Left forelimb (tissue), 1 donor: ENCODE measurements around the gene ICE1.

ENCODE experiments used
- DNase-seq: peaks from one replicate; pipeline ENCODE4 v3.0.0-alpha.2; 2018; ENCODE audit warnings: low spot score

Gene ICE1

GRCh38 chr5:5537426-5537825 lies 114.9 kb downstream of the ICE1 start:
- no peak for DNase-seq

DNA sequence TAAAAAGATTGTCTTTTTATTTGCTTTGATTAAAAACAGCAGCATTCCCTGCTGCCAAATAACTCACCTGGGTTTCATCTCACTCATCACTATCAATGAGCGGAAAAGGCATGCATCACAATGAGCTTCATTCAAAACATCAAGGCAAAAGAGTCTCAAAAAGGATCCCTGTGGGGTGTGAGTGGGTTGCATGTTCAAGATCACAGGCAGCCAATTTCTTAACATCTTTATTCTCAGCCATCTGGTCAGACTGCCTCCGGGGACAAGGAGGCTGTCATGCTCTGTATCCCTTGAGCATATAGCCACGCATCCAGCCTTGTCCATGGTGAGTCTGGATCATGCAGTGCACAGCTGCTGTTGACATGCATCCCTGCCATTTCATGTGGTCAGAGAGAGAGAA lies 117.1 kb downstream of the ICE1 start:
- no peak for DNase-seq
